Bladder microvascular endothelial cell (primary cell): ENCODE measurements around the gene SPRR1A. TPM values are rescaled to one million over a fixed set of nuclear protein-coding genes. Genes with fewer than 3 reads are reported as not detected.

Source experiments
- total RNA-seq: library from RNA; depleted of rRNA; stranded (reverse); fragments of >200 nt; gene quantifications from 2 replicates; pipeline ENCODE4 v1.2.3, GENCODE V29; 2014

Gene SPRR1A
- not detected in 2 replicates for total RNA-seq

GRCh38 chr1:152983743-152984142 is at the start of gene SPRR1A:
TSS of gene SPRR1A (plus strand) at chr1:152984081. CDS start at chr1:152985231, 1,150 bp downstream.

GRCh38 chr1:152946651-152947256 is 37.1 kb upstream of the SPRR1A start, which contains the start of gene SPRR5:
TSS of gene SPRR5 (plus strand) at chr1:152947206. CDS start at chr1:152948555, 1,349 bp downstream.

GRCh38 chr1:152970495-152970894 is 13.4 kb upstream of the SPRR1A start, which contains the start of gene SPRR4:
TSS of gene SPRR4 (plus strand) at chr1:152970648. CDS start at chr1:152971891, 1,243 bp downstream.

GRCh38 chr1:153001382-153001781 is 17.5 kb downstream of the SPRR1A start, which contains the start of gene SPRR3:
TSS of gene SPRR3 (plus strand) at chr1:153001749. CDS start at chr1:153003021, 1,272 bp downstream.

GRCh38 chr1:153030895-153031294 is 47.0 kb downstream of the SPRR1A start, which contains the start of gene SPRR1B:
TSS of gene SPRR1B (plus strand) at chr1:153031203. CDS start at chr1:153032346, 1,143 bp downstream.

Other genes starting within 250 kb of the SPRR1A start
- gene KPRP, start 226.1 kb upstream of the SPRR1A start, total RNA-seq, result not detected in 2 replicates
- not detected in 2 replicates for gene LCE1F, start 208.9 kb upstream of the SPRR1A start, total RNA-seq
- not detected in 2 replicates for gene LCE1E, start 197.8 kb upstream of the SPRR1A start, total RNA-seq
- not detected in 2 replicates for gene LCE1D, start 187.4 kb upstream of the SPRR1A start, total RNA-seq
- gene LCE1C, start 177.4 kb upstream of the SPRR1A start, total RNA-seq, result not detected in 2 replicates
- not detected in 2 replicates for gene LCE1B, start 172.1 kb upstream of the SPRR1A start, total RNA-seq
- gene LCE1A, start 156.6 kb upstream of the SPRR1A start, total RNA-seq, result not detected in 2 replicates
- gene LCE6A, start 141.2 kb upstream of the SPRR1A start, total RNA-seq, result not detected in 2 replicates
- not detected in 2 replicates for gene LCE7A, start 124.1 kb upstream of the SPRR1A start, total RNA-seq
- gene SMCP, start 105.8 kb upstream of the SPRR1A start, total RNA-seq, result not detected in 2 replicates
- gene IVL, start 75.5 kb upstream of the SPRR1A start, total RNA-seq, result not detected in 2 replicates
- not detected in 2 replicates for gene SPRR5, start 36.9 kb upstream of the SPRR1A start, total RNA-seq
- gene SPRR4, start 13.4 kb upstream of the SPRR1A start, total RNA-seq, result not detected in 2 replicates
- gene SPRR3, start 17.7 kb downstream of the SPRR1A start, total RNA-seq, result not detected in 2 replicates
- not detected in 2 replicates for gene SPRR1B, start 47.1 kb downstream of the SPRR1A start, total RNA-seq
- not detected in 2 replicates for gene SPRR2D, start 57.0 kb downstream of the SPRR1A start, total RNA-seq
- not detected in 2 replicates for gene SPRR2A, start 73.4 kb downstream of the SPRR1A start, total RNA-seq
- gene SPRR2B, start 87.5 kb downstream of the SPRR1A start, total RNA-seq, result not detected in 2 replicates
- gene SPRR2E, start 110.4 kb downstream of the SPRR1A start, total RNA-seq, result not detected in 2 replicates
- not detected in 2 replicates for gene SPRR2F, start 129.4 kb downstream of the SPRR1A start, total RNA-seq
- not detected in 2 replicates for gene SPRR2G, start 166.8 kb downstream of the SPRR1A start, total RNA-seq
- gene LELP1, start 219.3 kb downstream of the SPRR1A start, total RNA-seq, result not detected in 2 replicates
- not detected in 2 replicates for gene PRR9, start 233.5 kb downstream of the SPRR1A start, total RNA-seq